ENCODE measurements around the gene FAM13B.

The FAM13B gene

DNA sequence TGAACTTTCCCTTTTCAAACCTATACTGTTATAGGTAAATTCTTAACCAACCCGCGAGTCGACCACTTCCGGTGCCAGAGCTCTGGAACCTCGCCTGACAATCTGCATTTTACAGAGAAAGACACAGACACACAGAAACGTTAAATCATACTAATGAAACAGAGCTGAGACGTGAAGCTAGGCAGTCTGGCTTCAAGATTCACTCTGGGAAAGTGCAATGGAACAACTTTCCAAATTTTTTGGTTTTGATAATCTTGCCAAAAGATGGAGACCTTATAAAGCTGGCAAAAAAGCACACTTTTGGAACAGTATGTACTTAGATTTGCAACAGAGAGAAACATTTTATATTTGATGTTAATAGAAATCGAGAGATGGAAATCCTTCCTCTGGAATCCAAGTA lies 35.1 kb upstream of the FAM13B start:
- Histone ChIP-seq H3K27me3 (ENCODE audit: insufficient read depth, low read length, poor library complexity, severe bottlenecking) (no peaks in the 10 kb centered on the region), H3K9me2 (replicated peaks; ENCODE audit: low read depth, low read length) (no peaks in the 10 kb centered on the region), H3K4me2 (ENCODE audit: low read depth, low read length, poor library complexity, severe bottlenecking) (no peak overlapping the region), H3K36me3 (ENCODE audit: insufficient read depth, low read length) (no peaks in the 10 kb centered on the region), H2AFZ (ENCODE audit: low read length) (no peak overlapping the region), H3K4me1 (ENCODE audit: insufficient read depth, low read length, poor library complexity, severe bottlenecking) (no peaks in the 10 kb centered on the region), H3K9me3 (ENCODE audit: insufficient read depth, low read depth, low read length) (no peaks in the 10 kb centered on the region), H3F3A (ENCODE audit: low read depth) (no peaks in the 10 kb centered on the region), H3K9ac (ENCODE audit: low read depth, low read length, poor library complexity, severe bottlenecking) (no peak overlapping the region), H4K20me1 (ENCODE audit: insufficient read depth, low read length, poor library complexity, severe bottlenecking) (no peaks in the 10 kb centered on the region), H3K79me2 (ENCODE audit: insufficient read depth, low read length) (no peaks in the 10 kb centered on the region), H3K4me3 (ENCODE audit: low read length, poor library complexity, severe bottlenecking) (no peak overlapping the region)
- TF ChIP-seq, protein P1, sequence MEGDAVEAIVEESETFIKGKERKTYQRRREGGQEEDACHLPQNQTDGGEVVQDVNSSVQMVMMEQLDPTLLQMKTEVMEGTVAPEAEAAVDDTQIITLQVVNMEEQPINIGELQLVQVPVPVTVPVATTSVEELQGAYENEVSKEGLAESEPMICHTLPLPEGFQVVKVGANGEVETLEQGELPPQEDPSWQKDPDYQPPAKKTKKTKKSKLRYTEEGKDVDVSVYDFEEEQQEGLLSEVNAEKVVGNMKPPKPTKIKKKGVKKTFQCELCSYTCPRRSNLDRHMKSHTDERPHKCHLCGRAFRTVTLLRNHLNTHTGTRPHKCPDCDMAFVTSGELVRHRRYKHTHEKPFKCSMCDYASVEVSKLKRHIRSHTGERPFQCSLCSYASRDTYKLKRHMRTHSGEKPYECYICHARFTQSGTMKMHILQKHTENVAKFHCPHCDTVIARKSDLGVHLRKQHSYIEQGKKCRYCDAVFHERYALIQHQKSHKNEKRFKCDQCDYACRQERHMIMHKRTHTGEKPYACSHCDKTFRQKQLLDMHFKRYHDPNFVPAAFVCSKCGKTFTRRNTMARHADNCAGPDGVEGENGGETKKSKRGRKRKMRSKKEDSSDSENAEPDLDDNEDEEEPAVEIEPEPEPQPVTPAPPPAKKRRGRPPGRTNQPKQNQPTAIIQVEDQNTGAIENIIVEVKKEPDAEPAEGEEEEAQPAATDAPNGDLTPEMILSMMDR (conservative IDR thresholded peaks at IDR 0.05; ENCODE audit: low read length), result no peak
- TF ChIP-seq EZH2phosphoT487 (IDR thresholded peaks at IDR 0.05; ENCODE audit: borderline replicate concordance), result no peak

DNA sequence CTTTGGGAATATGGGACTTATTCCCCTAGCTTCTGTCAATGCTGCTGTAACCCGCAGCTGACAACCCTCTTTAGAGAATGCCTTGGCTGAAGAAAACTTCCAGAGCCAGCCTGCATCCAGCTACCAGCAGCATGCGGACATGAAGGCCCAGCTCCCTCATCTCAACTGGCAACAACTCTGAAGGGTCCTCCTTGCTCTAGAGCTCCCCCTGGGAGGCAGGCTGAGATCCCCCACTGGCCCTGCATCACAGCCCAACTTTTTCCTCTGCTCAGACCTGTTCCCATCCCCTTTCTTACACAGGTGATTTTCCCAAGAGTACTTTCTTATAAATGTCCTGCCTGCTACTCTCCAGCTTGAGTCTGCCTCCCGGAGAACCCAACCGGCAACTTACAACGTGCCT lies 32.2 kb upstream of the FAM13B start:
- Histone ChIP-seq H3K4me1 (ENCODE audit: insufficient read depth, low read length, poor library complexity, severe bottlenecking) (no peaks in the 10 kb centered on the region), H3K9ac (ENCODE audit: low read depth, low read length, poor library complexity, severe bottlenecking) (no peak overlapping the region), H3K36me3 (ENCODE audit: insufficient read depth, low read length) (no peaks in the 10 kb centered on the region), H3K9me2 (replicated peaks; ENCODE audit: low read depth, low read length) (no peaks in the 10 kb centered on the region), H3F3A (ENCODE audit: low read depth) (no peaks in the 10 kb centered on the region), H3K27me3 (ENCODE audit: insufficient read depth, low read length, poor library complexity, severe bottlenecking) (no peaks in the 10 kb centered on the region), H3K9me3 (ENCODE audit: insufficient read depth, low read depth, low read length) (no peaks in the 10 kb centered on the region), H4K20me1 (ENCODE audit: insufficient read depth, low read length, poor library complexity, severe bottlenecking) (no peaks in the 10 kb centered on the region), H3K4me2 (ENCODE audit: low read depth, low read length, poor library complexity, severe bottlenecking) (no peak overlapping the region), H3K4me3 (ENCODE audit: low read length, poor library complexity, severe bottlenecking) (no peak overlapping the region), H3K79me2 (ENCODE audit: insufficient read depth, low read length) (no peaks in the 10 kb centered on the region), H2AFZ (ENCODE audit: low read length) (no peak overlapping the region)
- TF ChIP-seq EZH2phosphoT487 (IDR thresholded peaks at IDR 0.05; ENCODE audit: borderline replicate concordance), result no peak
- TF ChIP-seq, protein P1 (conservative IDR thresholded peaks at IDR 0.05; ENCODE audit: low read length), result peak; percentile 74

DNA sequence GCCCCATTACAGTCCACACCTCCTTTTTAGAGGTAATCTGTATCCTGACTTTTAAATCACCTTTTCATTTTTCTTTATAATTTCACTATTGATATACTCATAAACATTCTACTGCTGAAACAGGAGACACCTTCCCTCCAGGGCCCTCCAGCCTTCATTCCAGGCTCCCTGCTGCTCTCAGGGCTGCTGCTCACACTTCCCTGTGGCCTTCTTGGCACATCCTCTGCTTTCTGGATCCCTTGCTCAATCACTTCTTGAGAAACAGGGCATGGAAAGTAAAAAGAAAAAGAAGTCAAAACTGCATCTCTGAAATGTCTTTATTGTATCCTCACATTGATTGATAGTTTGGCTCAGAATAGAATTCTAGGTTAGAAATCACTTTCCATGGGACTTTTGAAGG lies 31.6 kb upstream of the FAM13B start:
- Histone ChIP-seq H3K36me3 (ENCODE audit: insufficient read depth, low read length) (no peaks in the 10 kb centered on the region), H3K27me3 (ENCODE audit: insufficient read depth, low read length, poor library complexity, severe bottlenecking) (no peaks in the 10 kb centered on the region), H3K9me3 (ENCODE audit: insufficient read depth, low read depth, low read length) (no peaks in the 10 kb centered on the region), H3K4me3 (ENCODE audit: low read length, poor library complexity, severe bottlenecking) (no peak overlapping the region), H3K4me2 (ENCODE audit: low read depth, low read length, poor library complexity, severe bottlenecking) (no peak overlapping the region), H3K9me2 (replicated peaks; ENCODE audit: low read depth, low read length) (no peaks in the 10 kb centered on the region), H3F3A (ENCODE audit: low read depth) (no peaks in the 10 kb centered on the region), H3K79me2 (ENCODE audit: insufficient read depth, low read length) (no peaks in the 10 kb centered on the region), H2AFZ (ENCODE audit: low read length) (no peak overlapping the region), H4K20me1 (ENCODE audit: insufficient read depth, low read length, poor library complexity, severe bottlenecking) (no peaks in the 10 kb centered on the region), H3K9ac (ENCODE audit: low read depth, low read length, poor library complexity, severe bottlenecking) (no peak overlapping the region), H3K4me1 (ENCODE audit: insufficient read depth, low read length, poor library complexity, severe bottlenecking) (no peaks in the 10 kb centered on the region)
- TF ChIP-seq EZH2phosphoT487 (IDR thresholded peaks at IDR 0.05; ENCODE audit: borderline replicate concordance), result no peak
- TF ChIP-seq, protein P1 (conservative IDR thresholded peaks at IDR 0.05; ENCODE audit: low read length), result no peak

Data from Loucy (cell line).